ENCODE data around the gene AHI1.
"Not testable (repeated sequence)": the region's sequence is repeated elsewhere in the genome, so short reads cannot be mapped to it uniquely, and the experiment has no call there.

AHI1 gene

GRCh38 chr6:135517527-135517926, 20.0 kb upstream of the AHI1 start:
- no peak for DNase-seq
- intact Hi-C loops (cut with DNase I): no loop called here

GRCh38 chr6:135514706-135515105, 17.2 kb upstream of the AHI1 start:
- intact Hi-C loops (cut with DNase I): no loop called here
- no peak for DNase-seq

DNA sequence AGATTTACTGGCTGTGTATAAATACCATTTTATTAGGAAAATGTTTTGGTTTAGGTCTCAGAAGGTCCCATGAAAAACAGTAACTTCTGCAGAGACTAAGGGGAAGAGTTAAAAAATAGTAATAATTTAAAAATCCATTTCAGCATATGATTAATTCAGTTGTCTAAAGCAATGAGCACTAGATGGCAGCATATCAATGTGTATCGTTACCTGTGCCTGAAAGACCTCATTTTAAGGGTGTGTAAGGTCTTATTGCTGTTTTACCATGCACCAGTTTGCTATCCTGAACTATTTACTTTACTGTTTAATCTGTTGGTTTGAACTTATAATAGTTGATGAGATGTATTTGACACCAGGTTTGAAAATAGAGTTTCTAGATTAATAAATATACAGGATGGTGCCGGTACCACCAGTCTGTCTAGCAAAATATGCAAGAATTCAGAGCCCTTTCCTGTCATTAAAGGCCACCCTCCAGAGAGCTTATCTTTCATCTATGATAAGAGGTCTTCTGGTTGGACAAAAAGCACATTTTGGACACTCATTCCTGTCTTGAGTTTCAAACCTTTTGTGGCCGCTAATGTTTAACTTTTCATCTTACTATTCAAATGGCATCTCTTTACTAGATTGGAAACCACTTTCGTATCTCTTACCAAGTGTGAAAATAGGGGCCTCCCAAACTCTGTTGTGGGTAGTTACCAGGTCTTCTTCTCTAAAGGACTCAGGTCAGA, 8.9 kb upstream of the AHI1 start:
- intact Hi-C loops (cut with DNase I): no loop called here
- DNase-seq: peak in 2 of 42 donors; percentile 14 to 18

DNA sequence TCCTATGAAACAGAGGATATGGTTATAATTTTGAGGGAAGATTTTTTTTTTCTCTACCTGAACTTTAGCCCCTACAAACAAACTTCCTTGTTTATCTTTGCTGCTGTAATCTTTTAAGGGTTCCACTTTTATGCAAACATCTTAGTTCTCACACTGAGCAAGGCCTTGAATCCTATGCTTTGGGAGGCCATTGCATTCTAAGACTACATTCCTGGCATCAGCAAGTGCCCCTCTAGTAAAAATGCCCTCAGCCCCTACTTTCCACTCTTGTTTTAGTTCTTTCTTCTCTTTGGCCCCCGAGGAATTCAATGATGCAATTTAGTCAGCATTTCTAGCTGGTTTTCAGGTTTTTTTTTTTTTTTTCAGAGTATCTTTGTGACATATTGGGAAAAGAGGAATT, 8.1 kb upstream of the AHI1 start:
- DNase-seq: no peak
- intact Hi-C loops (cut with DNase I): no loop called here

DNA sequence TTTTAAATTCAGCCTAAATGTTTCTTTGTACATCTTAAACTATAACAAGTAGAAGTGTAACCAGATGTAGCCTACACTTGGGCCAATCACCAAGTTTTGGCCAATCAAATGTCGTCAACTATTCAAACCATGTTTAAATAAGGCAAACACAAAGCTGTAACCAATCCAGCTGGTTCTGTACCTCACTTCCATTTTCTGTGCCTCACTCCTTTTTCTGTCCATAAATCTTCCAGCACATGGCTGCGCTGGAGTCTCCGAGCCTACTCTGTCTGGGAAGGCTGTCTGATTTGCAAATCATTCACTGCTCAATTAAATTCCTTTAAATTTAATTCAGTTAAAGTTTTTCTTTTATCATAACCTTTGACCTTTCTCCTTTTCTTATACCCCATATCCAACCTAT, 7.7 kb upstream of the AHI1 start:
- DNase-seq: no peak
- intact Hi-C loops (cut with DNase I): no loop called here

- DNase-seq: no peak
- intact Hi-C loops (cut with DNase I): no loop called here
Measured at GRCh38 chr6:135504734-135505133, 7.2 kb upstream of the AHI1 start.

DNA sequence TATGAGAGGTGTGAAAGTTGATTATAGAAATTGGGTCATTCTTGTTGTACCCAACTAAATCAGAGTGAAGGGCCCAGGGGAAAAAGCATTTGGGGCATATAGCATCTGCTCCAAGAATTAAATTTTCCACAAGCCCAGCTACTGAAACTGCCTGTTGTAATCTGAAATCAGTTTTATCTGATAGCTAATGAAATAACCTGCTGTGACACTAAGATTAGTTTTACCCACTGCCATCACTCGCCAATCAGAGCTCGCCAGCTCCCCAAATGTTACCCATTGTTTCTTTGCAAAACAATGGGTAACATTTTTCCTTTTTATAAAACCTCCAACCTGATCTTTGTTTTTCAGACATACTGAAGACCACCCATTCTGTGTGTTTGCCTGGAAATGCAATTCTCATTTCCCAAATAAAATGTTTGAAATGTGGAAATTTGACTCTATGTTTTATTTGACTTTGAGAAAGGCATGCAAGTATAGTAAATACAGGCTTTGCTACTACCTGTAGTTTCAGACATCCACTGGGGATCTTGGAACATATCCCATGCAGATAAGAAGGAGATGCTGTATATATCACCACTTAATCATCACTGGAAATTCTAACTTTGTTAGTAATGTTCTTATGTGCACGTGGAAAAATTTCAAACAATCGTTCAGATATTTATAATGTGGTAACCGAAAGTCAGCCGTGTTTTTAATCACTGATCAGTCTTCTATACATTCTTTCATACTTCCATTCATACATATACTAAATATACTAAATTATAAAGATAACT, 6.3 kb upstream of the AHI1 start:
- DNase-seq: no peak
- intact Hi-C loops (cut with DNase I): no loop called here

DNA sequence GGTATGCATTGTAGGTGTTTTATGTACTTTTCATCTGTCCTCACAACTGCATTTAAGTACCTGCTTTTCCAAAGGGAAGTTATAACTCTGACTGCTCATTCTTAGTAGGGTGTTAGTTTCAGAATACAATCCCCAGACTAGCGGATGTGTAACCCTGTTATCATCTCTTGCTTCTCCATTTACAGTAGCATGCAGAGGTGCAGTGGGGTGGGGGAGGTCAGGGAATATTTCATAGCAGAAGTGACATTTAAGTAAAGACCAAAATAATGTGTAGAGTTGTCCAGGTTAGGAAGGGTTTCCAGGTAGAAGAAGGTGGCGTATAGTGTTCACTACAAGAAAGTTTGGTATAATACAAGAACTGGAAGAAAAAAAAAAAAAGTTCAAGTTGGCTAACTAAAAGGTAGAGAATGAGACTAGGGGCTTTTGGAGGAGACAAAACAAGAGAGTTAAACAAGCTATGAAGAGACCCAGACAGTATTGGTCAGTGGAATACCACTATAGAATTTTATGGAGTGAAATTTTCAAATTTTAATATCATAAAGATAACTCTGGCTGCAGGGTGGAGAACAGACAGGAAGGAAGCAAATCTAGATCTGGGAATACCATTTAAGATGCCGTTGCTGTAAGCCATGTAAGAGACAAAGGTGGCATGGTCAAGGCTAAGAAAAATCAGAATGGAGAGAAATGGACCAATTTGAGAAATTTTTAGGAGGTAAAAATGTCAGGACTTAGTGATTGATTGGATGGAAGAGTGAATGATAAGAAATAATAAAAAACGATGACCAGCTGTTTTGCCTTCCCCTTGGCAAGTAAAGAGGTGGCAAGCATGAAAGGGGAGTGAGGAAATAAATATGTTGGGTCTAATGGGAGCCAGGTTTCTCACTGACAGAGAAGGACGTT, 2.2 kb upstream of the AHI1 start:
- intact Hi-C loops (cut with DNase I): loop anchor here (10.0 kb wide), 1 partner anchor 725 kb away; no protein-coding TSS in a partner anchor
- no peak for DNase-seq

DNA sequence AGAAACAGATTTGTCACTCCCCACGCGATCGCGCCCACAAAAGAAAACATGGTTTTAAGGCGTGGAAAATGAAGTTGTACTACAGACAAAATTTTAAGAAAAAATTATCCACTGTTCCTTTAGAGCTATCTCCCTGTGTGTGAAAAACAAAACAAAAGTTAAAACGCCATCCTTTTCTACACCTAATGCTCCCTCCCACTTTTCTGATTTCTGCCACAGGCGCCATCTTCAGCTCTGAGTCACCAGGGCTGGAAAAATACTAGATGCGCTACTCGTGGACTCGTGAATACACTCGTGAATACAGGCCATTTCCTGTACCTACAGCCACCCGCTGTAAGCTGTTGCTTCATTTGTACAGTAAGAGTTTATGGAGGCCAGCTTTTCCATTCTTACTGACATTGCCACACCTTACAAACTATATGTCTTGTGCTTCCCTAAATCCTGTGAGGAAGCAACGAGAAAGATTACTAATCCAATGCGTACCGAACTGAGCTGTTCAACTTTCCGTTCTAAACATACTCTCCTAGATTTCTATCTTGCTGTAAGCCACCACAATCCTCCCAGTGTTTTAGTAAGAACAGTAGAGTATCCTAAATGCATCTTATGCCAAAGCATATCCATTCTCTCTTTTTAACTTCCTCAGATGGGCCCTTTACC, 773 bp upstream of the AHI1 start:
- intact Hi-C loops (cut with DNase I): loop anchor here (10.0 kb wide), 1 partner anchor 726 kb away; no protein-coding TSS in a partner anchor
- peak; percentile 35 to 87 (median 68) for DNase-seq

GRCh38 chr6:135496800-135497411, 634 bp downstream of the AHI1 start:
- intact Hi-C loops (cut with DNase I): loop anchor here (10.0 kb wide), 1 partner anchor 728 kb away; no protein-coding TSS in a partner anchor
- no peak for DNase-seq

GRCh38 chr6:135493218-135493961, 4.2 kb downstream of the AHI1 start:
- intact Hi-C loops (cut with DNase I): loop anchor here (10.0 kb wide), 1 partner anchor 731 kb away; no protein-coding TSS in a partner anchor
- no peak for DNase-seq

DNA sequence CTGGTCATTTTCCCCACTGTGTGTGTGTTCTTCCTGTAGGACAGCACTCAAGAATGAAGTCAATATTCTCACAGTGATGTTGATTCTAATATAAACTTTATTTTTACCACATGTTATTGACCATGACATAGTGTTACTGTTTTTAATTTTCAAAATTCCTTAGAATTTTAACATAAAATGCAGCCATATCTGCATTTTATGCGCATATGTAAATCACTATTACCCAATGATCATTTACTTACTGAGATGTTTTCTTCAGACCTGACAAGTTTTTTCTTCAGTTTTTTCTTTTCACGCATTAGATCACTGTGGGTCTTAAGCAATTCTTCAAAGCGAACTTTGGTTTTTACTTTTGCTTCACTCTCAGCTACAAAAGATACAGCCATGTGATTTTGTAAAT, 7.2 kb downstream of the AHI1 start:
- DNase-seq: no peak
- intact Hi-C loops (cut with DNase I): loop anchor here (10.0 kb wide), 1 partner anchor 734 kb away; no protein-coding TSS in a partner anchor

DNA sequence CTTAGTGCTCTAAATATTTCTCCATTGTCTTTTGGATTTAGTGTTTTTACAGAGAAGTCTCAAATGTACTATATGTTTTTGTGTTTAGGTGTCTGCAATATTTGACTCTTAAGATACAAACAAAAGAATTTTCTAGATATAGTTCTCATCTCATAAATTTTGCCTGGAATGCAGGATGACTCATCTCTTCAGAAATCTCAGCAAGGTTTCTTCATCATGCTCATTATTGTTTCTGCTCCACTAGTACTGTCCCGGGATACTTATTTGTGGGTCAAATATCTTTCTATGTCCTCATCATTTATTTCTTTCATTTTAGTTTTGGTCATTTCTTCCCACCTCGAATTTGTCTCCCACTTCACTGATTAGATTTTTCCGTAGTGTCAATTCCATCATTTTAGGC, 9.5 kb downstream of the AHI1 start:
- intact Hi-C loops (cut with DNase I): no loop called here

GRCh38 chr6:135483903-135484302, 13.6 kb downstream of the AHI1 start:
- DNase-seq; intact Hi-C loops (cut with DNase I): not testable (repeated sequence)

More for the DNA sequence above, 9.5 kb downstream of the AHI1 start:
- DNase-seq: no peak

- intact Hi-C loops (cut with DNase I): no loop called here
- DNase-seq: no peak
Measured at GRCh38 chr6:135481783-135482369, 15.7 kb downstream of the AHI1 start.

DNA sequence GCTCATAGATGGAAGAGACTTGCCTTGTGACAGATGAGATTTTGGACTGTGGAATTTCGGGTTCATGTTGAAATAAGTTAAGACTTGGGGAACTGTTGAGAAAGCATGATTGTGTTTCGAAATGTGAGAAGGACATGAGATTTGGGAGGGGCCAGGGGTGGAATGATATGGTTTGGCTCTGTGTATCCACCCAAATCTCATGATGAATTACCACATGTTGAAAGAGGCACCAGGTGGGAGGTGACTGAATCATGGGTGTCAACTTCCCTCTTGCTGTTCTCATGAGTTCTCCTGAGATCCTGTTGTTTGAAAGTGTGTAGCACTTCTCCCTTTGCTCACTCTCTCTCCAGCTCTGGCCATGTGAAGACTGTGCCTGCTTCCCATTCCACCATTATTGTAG, 17.9 kb downstream of the AHI1 start:
- intact Hi-C loops (cut with DNase I): no loop called here
- no peak for DNase-seq

GRCh38 chr6:135478626-135479025, 18.9 kb downstream of the AHI1 start:
- no peak for DNase-seq
- intact Hi-C loops (cut with DNase I): no loop called here
